Activated naive CD4-positive, alpha-beta T cell treated with anti-CD3 and anti-CD28 coated beads for 36 hours (primary cell): ENCODE data around the gene CDK19. TPM values are rescaled to one million over a fixed set of nuclear protein-coding genes. Genes with fewer than 3 reads are reported as not detected.
"Not testable (repeated sequence)": the region's sequence is repeated elsewhere in the genome, so short reads cannot be mapped to it uniquely, and the experiment has no call there.

Source experiments
- CTCF ChIA-PET: fragments of 350-600 bp; sonication (Branson Sonifier 250); formaldehyde crosslinking; loops from one replicate; lab custom pipeline; 2021; ENCODE audit warnings: antibody characterized with exemption; lab: Charles Lee
- DNase-seq: peaks from one replicate; pipeline ENCODE4 v3.0.0-alpha.2; 2020
- H3K27ac Mint-ChIP-seq: one replicate; pipeline ENCODE4 v1.8.0; 2021; ENCODE audit warnings: mild to moderate bottlenecking, mixed read lengths
- H3K27me3 Mint-ChIP-seq: one replicate; pipeline ENCODE4 v1.8.0; 2021; ENCODE audit warnings: low read depth, mixed read lengths
- H3K36me3 Mint-ChIP-seq: one replicate; pipeline ENCODE4 v1.8.0; 2021; ENCODE audit warnings: low read depth, mixed read lengths
- H3K4me1 Mint-ChIP-seq: one replicate; pipeline ENCODE4 v1.8.0; 2021; ENCODE audit warnings: low read depth, mixed read lengths
- H3K4me3 Mint-ChIP-seq: one replicate; pipeline ENCODE4 v1.8.0; 2021; ENCODE audit warnings: mild to moderate bottlenecking, moderate library complexity, mixed read lengths
- H3K9me3 Mint-ChIP-seq: one replicate; pipeline ENCODE4 v1.8.0; 2021; ENCODE audit warnings: mixed read lengths
- intact Hi-C: fragments of 100-400 bp; cut with micrococcal nuclease; formaldehyde crosslinking; loops from one replicate; pipeline ENCODE4 v1.15.1; 2023
- total RNA-seq, 2 experiments: library from RNA; stranded (reverse); gene quantifications; one replicate each; pipeline ENCODE4 v1.2.3, GENCODE V29; 2021

CDK19 gene
- total RNA-seq, 2 experiments from 2014 or later = 11.0 to 11.7 TPM

DNA sequence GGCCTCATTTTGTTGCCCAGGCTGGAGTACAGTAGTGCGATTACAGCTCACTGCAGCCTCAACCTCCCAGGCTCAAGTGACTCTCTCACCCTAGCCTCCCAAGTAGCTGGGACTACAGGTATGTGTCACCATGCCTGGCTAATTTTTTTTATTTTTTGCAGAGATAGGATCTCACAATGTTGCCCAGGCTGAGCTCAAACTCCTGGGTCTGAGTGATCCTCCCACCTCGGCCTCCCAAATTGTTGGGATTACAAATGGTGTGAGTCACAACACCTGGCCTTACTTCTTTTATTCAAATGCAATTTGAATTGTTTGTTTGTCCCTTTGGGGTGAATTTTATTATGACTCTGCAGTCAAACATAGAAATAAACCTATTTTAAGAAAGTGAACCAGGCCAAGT lies 207.1 kb downstream of the CDK19 start:
- Mint-ChIP-seq H3K4me1 (no peaks in the 10 kb centered on the region), H3K4me3 (no peak overlapping the region), H3K27me3 (no peaks in the 10 kb centered on the region), H3K9me3 (no peaks in the 10 kb centered on the region), H3K36me3 (no peaks in the 10 kb centered on the region), H3K27ac (no peak overlapping the region)
- no peak for DNase-seq
- CTCF ChIA-PET = interaction anchor here (0.6 kb wide), 1 partner anchor 1101 kb away, joined by 3 read pairs; no protein-coding TSS in a partner anchor
- intact Hi-C loops = no loop called here

- Mint-ChIP-seq H3K36me3 (no peaks in the 10 kb centered on the region), H3K4me3 (no peak overlapping the region), H3K27me3 (no peaks in the 10 kb centered on the region), H3K27ac (no peak overlapping the region), H3K9me3 (no peaks in the 10 kb centered on the region), H3K4me1 (no peaks in the 10 kb centered on the region)
- CTCF ChIA-PET = no interaction called here
- no peak for DNase-seq
- intact Hi-C loops = no loop called here
These were observed 209.1 kb downstream of the CDK19 start for GRCh38 chr6:110606151-110606550.

DNA sequence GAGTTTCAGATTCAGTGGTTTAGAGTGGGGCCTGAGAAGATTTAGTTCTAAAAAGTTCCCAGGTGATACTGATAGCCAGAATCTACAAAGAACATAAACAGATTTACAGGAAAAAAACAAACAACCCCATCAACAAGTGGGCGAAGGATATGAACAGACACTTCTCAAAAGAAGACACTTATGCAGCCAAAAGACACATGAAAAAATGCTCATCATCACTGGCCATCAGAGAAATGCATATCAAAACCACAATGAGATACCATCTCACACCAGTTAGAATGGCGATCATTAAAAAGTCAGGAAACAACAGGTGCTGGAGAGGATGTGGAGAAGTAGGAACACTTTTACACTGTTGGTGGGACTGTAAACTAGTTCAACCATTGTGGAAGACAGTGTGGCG lies 214.6 kb downstream of the CDK19 start:
- H3K27me3 Mint-ChIP-seq, CTCF ChIA-PET, intact Hi-C loops, DNase-seq, H3K27ac Mint-ChIP-seq, H3K36me3 Mint-ChIP-seq, H3K9me3 Mint-ChIP-seq, H3K4me3 Mint-ChIP-seq, H3K4me1 Mint-ChIP-seq: not testable (repeated sequence)

- Mint-ChIP-seq H3K27me3 (no peaks in the 10 kb centered on the region), H3K4me3 (no peak overlapping the region), H3K27ac (no peak overlapping the region), H3K4me1 (no peaks in the 10 kb centered on the region), H3K9me3 (peaks cover 2% of the 10 kb centered on the region), H3K36me3 (peaks cover 3% of the 10 kb centered on the region)
- CTCF ChIA-PET = no interaction called here
- no peak for DNase-seq
- intact Hi-C loops = no loop called here
These were observed 217.5 kb downstream of the CDK19 start for GRCh38 chr6:110597761-110598160.

- H3K4me1 Mint-ChIP-seq = no peaks in the 10 kb centered on the region
- DNase-seq = no peak
- H3K27me3 Mint-ChIP-seq = no peaks in the 10 kb centered on the region
- H3K4me3 Mint-ChIP-seq = no peak overlapping the region
- H3K36me3 Mint-ChIP-seq = peaks cover 3% of the 10 kb centered on the region
- intact Hi-C loops = no loop called here
- H3K9me3 Mint-ChIP-seq = peaks cover 2% of the 10 kb centered on the region
- H3K27ac Mint-ChIP-seq = no peak overlapping the region
- CTCF ChIA-PET = no interaction called here
These were observed 218.9 kb downstream of the CDK19 start for GRCh38 chr6:110596354-110596753.

GRCh38 chr6:110595112-110595511 lies 220.2 kb downstream of the CDK19 start:
- Mint-ChIP-seq H3K9me3 (peaks cover 2% of the 10 kb centered on the region), H3K4me3 (no peak overlapping the region), H3K4me1 (no peaks in the 10 kb centered on the region), H3K36me3 (peaks cover 3% of the 10 kb centered on the region), H3K27me3 (no peaks in the 10 kb centered on the region), H3K27ac (no peak overlapping the region)
- CTCF ChIA-PET = no interaction called here
- DNase-seq = no peak
- intact Hi-C loops = no loop called here

DNA sequence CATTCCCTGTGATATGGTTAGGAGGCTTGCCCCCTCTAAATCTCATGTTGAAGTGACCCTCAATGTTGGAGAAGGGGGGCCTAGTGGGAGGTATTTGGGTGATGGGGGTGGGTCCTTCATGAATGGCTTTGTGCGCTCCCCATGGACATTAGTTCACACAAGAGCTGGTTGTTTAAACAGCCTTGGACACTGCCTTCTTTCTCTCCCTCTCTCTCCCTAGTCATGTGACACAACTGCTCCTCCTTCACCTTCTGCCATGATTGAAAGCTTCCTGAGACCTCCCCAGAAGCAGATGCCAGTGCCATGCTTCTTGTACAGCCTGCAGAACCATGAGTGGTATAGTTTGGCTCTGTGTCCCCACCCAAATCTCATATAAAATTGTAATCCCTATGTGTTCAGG lies 221.6 kb downstream of the CDK19 start:
- intact Hi-C loops = no loop called here
- H3K9me3 Mint-ChIP-seq = peaks cover 2% of the 10 kb centered on the region
- H3K36me3 Mint-ChIP-seq = peaks cover 3% of the 10 kb centered on the region
- CTCF ChIA-PET = interaction anchor here (0.6 kb wide), 1 partner anchor 234 kb away, joined by 5 read pairs; no protein-coding TSS in a partner anchor
- no peaks in the 10 kb centered on the region for H3K27me3 Mint-ChIP-seq
- no peak overlapping the region for H3K4me3 Mint-ChIP-seq
- no peak for DNase-seq
- no peak overlapping the region for H3K27ac Mint-ChIP-seq
- H3K4me1 Mint-ChIP-seq = no peaks in the 10 kb centered on the region

DNA sequence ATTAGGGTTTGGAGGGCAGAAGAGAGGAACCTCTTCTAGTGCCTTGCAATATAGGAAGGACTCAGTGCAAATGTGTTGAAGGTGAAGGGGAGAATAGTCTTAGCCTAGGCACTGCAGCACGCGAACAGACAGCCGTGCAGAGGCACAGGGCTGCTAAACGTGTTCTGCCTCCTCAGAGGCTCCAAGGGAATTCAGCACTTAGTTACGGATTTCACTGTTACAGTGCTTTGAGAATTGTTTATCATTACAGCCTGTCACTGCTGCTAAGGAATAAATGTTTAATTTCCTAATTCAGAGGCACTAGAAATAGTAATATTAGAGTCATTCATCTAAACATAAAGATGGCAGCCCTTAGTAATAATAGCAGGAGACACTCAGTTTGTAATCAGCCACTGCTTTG lies 222.5 kb downstream of the CDK19 start:
- DNase-seq = no peak
- no peaks in the 10 kb centered on the region for H3K27me3 Mint-ChIP-seq
- intact Hi-C loops = no loop called here
- H3K4me3 Mint-ChIP-seq = no peak overlapping the region
- no peak overlapping the region for H3K27ac Mint-ChIP-seq
- no peaks in the 10 kb centered on the region for H3K4me1 Mint-ChIP-seq
- CTCF ChIA-PET = no interaction called here
- H3K9me3 Mint-ChIP-seq = peaks cover 2% of the 10 kb centered on the region
- H3K36me3 Mint-ChIP-seq = peaks cover 3% of the 10 kb centered on the region

- no peaks in the 10 kb centered on the region for H3K27me3 Mint-ChIP-seq
- no peak overlapping the region for H3K4me3 Mint-ChIP-seq
- CTCF ChIA-PET = interaction anchor here (0.6 kb wide), 1 partner anchor 19 kb away, joined by 3 read pairs; no protein-coding TSS in a partner anchor
- H3K27ac Mint-ChIP-seq = no peak overlapping the region
- DNase-seq = no peak
- H3K4me1 Mint-ChIP-seq = no peaks in the 10 kb centered on the region
- H3K36me3 Mint-ChIP-seq = peaks cover 3% of the 10 kb centered on the region
- peaks cover 2% of the 10 kb centered on the region for H3K9me3 Mint-ChIP-seq
- intact Hi-C loops = no loop called here
These were observed 224.4 kb downstream of the CDK19 start for GRCh38 chr6:110590821-110591351.

- CTCF ChIA-PET = interaction anchor here (0.6 kb wide), 1 partner anchor 20 kb away, joined by 3 read pairs; no protein-coding TSS in a partner anchor
- H3K4me1 Mint-ChIP-seq = no peaks in the 10 kb centered on the region
- intact Hi-C loops = no loop called here
- no peaks in the 10 kb centered on the region for H3K27me3 Mint-ChIP-seq
- peaks cover 2% of the 10 kb centered on the region for H3K9me3 Mint-ChIP-seq
- DNase-seq = no peak
- no peak overlapping the region for H3K4me3 Mint-ChIP-seq
- peaks cover 3% of the 10 kb centered on the region for H3K36me3 Mint-ChIP-seq
- no peak overlapping the region for H3K27ac Mint-ChIP-seq
These were observed 225.3 kb downstream of the CDK19 start for GRCh38 chr6:110589865-110590513.

DNA sequence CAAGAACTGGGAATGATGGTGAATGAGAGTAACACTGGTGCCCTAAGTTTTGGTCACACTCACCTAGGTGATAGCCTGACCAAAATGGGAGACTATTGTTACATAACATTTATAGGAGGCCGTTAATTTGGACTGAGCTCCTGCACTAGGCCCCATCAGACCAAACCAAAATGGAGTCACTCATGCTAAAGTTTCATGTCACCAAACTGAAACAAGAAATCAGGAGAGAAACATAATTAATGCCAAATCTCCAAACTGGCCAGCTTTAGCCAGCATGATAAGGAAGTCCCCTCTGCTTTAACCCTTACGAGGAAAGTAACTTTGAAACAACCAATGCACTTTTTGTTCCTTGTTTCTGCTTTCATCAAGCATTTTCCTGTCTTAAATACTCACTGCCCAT lies 227.9 kb downstream of the CDK19 start:
- CTCF ChIA-PET = no interaction called here
- Mint-ChIP-seq H3K36me3 (no peaks in the 10 kb centered on the region), H3K4me1 (no peaks in the 10 kb centered on the region), H3K27me3 (no peaks in the 10 kb centered on the region), H3K4me3 (no peak overlapping the region), H3K9me3 (no peaks in the 10 kb centered on the region), H3K27ac (no peak overlapping the region)
- no peak for DNase-seq
- intact Hi-C loops = no loop called here

GRCh38 chr6:110581679-110582078 lies 233.6 kb downstream of the CDK19 start:
- DNase-seq = no peak

GRCh38 chr6:110577596-110578167 lies 237.6 kb downstream of the CDK19 start:
- DNase-seq, H3K27ac Mint-ChIP-seq, intact Hi-C loops, H3K27me3 Mint-ChIP-seq, H3K9me3 Mint-ChIP-seq, H3K4me3 Mint-ChIP-seq, H3K36me3 Mint-ChIP-seq, CTCF ChIA-PET, H3K4me1 Mint-ChIP-seq: not testable (repeated sequence)

More at GRCh38 chr6:110581679-110582078, 233.6 kb downstream of the CDK19 start:
- no peaks in the 10 kb centered on the region for H3K9me3 Mint-ChIP-seq
- H3K27ac Mint-ChIP-seq = no peak overlapping the region
- no peak overlapping the region for H3K4me3 Mint-ChIP-seq
- H3K36me3 Mint-ChIP-seq = no peaks in the 10 kb centered on the region
- CTCF ChIA-PET = no interaction called here
- no peaks in the 10 kb centered on the region for H3K27me3 Mint-ChIP-seq
- intact Hi-C loops = no loop called here
- H3K4me1 Mint-ChIP-seq = no peaks in the 10 kb centered on the region
